ENCODE results near the gene DAGLA.

- TF ChIP-seq CTCF (IDR thresholded peaks at IDR 0.05) = no peak
- no peak for TF ChIP-seq EP300 (IDR thresholded peaks at IDR 0.05)
Observed at GRCh38 chr11:61683961-61684869, 4.0 kb downstream of the DAGLA start.

Data from gastroesophageal sphincter (tissue), 3 donors.